Small intestine (tissue), 7 donors: ENCODE results near the gene TPCN2. TPM values are rescaled to one million over a fixed set of nuclear protein-coding genes. Genes with fewer than 3 reads are reported as not detected.
A peak's percentile ranks its signal among the peaks of the same experiment; 100 is the strongest.

ENCODE experiments used
- DNase-seq, 2 donors: peaks; one replicate each; pipeline versions ENCODE4 v3.0.0 to v3.0.0-alpha.2; 2013
- FAIRE-seq: peaks from 2 replicates; lab custom pipeline; 2012; peaks lifted over from hg19 to GRCh38; lab: Jason Lieb, UNC
- H3K27ac ChIP-seq, 3 donors: one replicate each; pipeline ENCODE4 v1.5.1; 2013; ENCODE audit warnings: low read length in 2 of 3, mild to moderate bottlenecking in 2 of 3, control low read depth in 1 of 3, inconsistent platforms in 1 of 3, low read depth in 1 of 3, moderate library complexity in 1 of 3
- H3K27me3 ChIP-seq, 3 donors: one replicate each; pipeline ENCODE4 v1.6.1; 2013; ENCODE audit warnings: low read length in 3 of 3, inconsistent platforms in 1 of 3; ENCODE audit not compliant: control insufficient read depth in 3 of 3, insufficient read depth in 3 of 3
- H3K36me3 ChIP-seq, 3 donors: one replicate each; pipeline ENCODE4 v1.6.1; 2013; ENCODE audit warnings: low read length in 3 of 3, inconsistent platforms in 1 of 3, low read depth in 1 of 3, mild to moderate bottlenecking in 1 of 3, moderate library complexity in 1 of 3; ENCODE audit not compliant: control insufficient read depth in 3 of 3, insufficient read depth in 2 of 3
- H3K4me1 ChIP-seq, 3 donors: one replicate each; pipeline ENCODE4 v1.6.1; 2013; ENCODE audit warnings: low read length in 2 of 3, inconsistent platforms in 1 of 3, low read depth in 1 of 3, mild to moderate bottlenecking in 1 of 3, moderate library complexity in 1 of 3; ENCODE audit not compliant: control insufficient read depth in 3 of 3, insufficient read depth in 2 of 3
- H3K4me3 ChIP-seq, 3 donors: one replicate each; pipeline ENCODE4 v1.5.1; 2013; ENCODE audit warnings: low read length in 3 of 3, control low read depth in 1 of 3, inconsistent platforms in 1 of 3, low read depth in 1 of 3, mild to moderate bottlenecking in 1 of 3, moderate library complexity in 1 of 3
- H3K9me3 ChIP-seq, 2 donors: one replicate each; pipeline ENCODE4 v1.6.1; 2013; ENCODE audit warnings: low read depth in 1 of 2, low read length in 1 of 2; ENCODE audit not compliant: control insufficient read depth in 2 of 2, insufficient read depth in 1 of 2
- WGBS, 3 donors: extraction: QIAGEN DNeasy Blood & Tissue Kit; methylation state at CpG; one replicate each; pipeline ENCODE4 v1.1.7; 2013; 5-methylcytosine and 5-hydroxymethylcytosine counted together
- polyA plus RNA-seq, 4 donors: library from polyadenylated mRNA; stranded (reverse) in 3 of 4; unstranded in 1 of 4; fragments of 200-250 nt in 3 of 4; fragments of 120-200 nt in 1 of 4; gene quantifications; one replicate each; pipeline versions ENCODE4 v1.2.1 to v1.2.3, GENCODE V29; 2013
- donor health status: healthy with polysubstance abuse.
- donor health status: control.
- donor health status: control.
- donor health status: Bipolar disorder and iron deficiency.
- donor health status: healthy.

The TPCN2 gene
- polyA plus RNA-seq, 4 donors, result 11.1 to 32.8 (median 12.8) TPM

DNA sequence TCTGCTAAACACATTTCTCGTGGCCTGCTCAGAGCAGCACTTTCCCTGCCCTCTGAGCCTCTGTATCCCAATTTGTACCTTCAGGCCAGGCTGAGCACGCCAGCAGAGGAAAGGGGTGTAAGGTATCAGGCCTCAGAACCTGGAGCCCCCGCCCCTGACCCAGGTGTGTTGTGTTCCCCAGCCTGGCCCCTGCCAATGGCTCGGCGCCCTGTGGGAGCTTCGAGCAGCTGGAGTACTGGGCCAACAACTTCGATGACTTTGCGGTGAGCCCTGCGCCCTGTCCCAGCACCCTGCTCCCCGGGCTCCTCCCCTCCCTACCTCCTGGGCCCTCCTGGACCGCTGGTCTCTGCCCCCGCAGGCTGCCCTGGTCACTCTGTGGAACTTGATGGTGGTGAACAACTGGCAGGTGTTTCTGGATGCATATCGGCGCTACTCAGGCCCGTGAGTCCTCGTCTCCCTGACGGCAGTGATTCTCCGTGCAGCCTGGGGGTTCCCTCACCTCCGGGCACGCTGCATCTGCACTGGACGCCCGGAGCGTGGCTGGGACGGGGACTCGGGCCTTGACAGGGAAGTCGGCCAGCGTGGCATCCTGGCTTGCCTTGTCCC, 36.9 kb downstream of the TPCN2 start:
- WGBS, 3 donors, result 88 to 91% (median 89%) methylated on average over 27 of the region's 27 CpGs

DNA sequence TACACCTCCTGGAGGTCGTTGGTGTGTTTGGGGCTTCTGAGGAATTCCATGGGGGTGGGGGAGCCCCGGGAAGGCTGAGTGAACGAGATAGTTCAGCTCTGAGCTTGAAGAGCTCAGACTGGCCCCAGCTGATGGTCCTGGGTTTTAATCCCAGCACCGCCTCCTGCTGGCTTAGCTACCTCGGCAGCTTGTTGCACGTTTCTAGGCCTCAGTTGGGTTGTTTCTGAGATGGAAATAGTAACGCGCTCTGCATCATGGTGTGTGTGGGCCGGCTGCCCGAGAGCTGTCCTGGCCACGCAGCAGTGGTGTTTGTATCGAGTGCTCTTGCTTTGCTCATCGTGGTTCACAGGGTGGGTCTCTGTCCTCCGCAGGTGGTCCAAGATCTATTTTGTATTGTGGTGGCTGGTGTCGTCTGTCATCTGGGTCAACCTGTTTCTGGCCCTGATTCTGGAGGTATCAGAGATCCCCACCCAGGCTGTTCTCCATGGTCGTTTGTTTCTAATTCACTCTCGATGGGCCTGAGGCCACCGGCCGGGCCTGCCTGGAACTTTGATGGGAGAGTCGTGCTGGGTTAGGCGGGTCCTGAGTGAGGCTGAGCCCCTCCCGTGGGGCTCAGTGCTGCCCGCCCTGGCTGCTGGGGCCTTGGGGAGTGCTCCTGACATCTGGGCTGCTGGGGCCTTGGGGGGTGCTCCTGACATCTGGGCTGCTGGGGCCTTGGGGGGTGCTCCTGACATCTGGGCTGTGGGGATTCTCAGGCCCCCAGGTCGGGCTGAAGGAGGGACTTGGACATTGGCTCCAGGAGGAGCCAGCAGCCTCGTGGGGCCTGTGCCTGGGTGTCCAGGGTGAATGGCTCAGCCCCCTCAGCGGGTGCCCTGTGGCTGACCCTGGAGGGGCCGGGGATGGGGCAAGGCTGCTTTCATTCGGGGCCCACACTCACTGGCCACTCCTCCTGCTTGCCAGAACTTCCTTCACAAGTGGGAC, 37.7 kb downstream of the TPCN2 start:
- peaks cover 0 to under 1% of the 10 kb centered on the region in 2 donors for H3K9me3 ChIP-seq
- no peak overlapping the region for H3K4me3 ChIP-seq
- peaks cover 3 to 91% (median 4%) of the 10 kb centered on the region in 3 donors for H3K36me3 ChIP-seq
- H3K27me3 ChIP-seq, result no peaks in the 10 kb centered on the region
- no peak overlapping the region for H3K27ac ChIP-seq
- no peaks in the 10 kb centered on the region for H3K4me1 ChIP-seq
- DNase-seq (no peak), FAIRE-seq (no peak)
- WGBS, 3 donors, result 75 to 88% (median 85%) methylated on average over 26 to 28 of the region's 28 CpGs

More for the DNA sequence above, 36.9 kb downstream of the TPCN2 start:
- Histone ChIP-seq H3K9me3 (no peaks in the 10 kb centered on the region), H3K4me1 (no peaks in the 10 kb centered on the region), H3K27ac (no peak overlapping the region), H3K27me3 (no peaks in the 10 kb centered on the region), H3K4me3 (no peak overlapping the region), H3K36me3 (peaks cover 3 to 95% (median 6%) of the 10 kb centered on the region in 3 donors)
- DNase-seq (no peak), FAIRE-seq (no peak)

DNA sequence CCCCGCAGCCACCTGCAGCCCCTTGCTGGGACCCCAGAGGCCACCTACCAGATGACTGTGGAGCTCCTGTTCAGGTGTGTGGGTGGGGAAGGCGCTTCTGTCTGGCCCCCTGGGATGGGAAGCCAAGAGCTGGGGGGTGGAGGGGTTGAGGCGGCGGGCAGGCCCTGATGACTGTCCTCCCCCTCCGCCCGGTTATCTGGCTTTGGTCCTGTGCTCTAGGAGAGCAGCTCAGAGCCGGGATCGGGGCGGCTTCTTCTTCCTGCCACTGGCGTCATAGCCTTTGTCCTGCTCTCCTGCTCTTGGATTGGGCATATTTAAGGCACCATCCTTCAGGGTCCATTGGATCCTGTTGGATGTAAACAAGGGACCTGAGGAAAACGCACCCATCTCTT, 38.4 kb downstream of the TPCN2 start:
- DNase-seq, result no peak
- FAIRE-seq, result no peak
- Histone ChIP-seq H3K4me3 (no peak overlapping the region), H3K36me3 (peaks cover 3 to 89% (median 4%) of the 10 kb centered on the region in 3 donors), H3K27me3 (no peaks in the 10 kb centered on the region), H3K4me1 (no peaks in the 10 kb centered on the region), H3K9me3 (peaks cover 0 to 6% of the 10 kb centered on the region in 2 donors), H3K27ac (no peak overlapping the region)
- 79 to 86% (median 84%) methylated on average over 11 of the region's 11 CpGs for WGBS, 3 donors

DNA sequence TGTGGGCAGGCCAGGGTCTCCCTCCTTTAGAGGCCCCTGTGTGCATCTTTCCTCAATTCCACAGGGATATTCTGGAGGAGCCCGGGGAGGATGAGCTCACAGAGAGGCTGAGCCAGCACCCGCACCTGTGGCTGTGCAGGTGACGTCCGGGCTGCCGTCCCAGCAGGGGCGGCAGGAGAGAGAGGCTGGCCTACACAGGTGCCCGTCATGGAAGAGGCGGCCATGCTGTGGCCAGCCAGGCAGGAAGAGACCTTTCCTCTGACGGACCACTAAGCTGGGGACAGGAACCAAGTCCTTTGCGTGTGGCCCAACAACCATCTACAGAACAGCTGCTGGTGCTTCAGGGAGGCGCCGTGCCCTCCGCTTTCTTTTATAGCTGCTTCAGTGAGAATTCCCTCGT, 39.1 kb downstream of the TPCN2 start:
- H3K4me3 ChIP-seq, result no peak overlapping the region
- H3K9me3 ChIP-seq, result peaks cover 0 to 6% of the 10 kb centered on the region in 2 donors
- no peak overlapping the region for H3K27ac ChIP-seq
- no peaks in the 10 kb centered on the region for H3K27me3 ChIP-seq
- H3K36me3 ChIP-seq, result peaks cover 3 to 89% (median 4%) of the 10 kb centered on the region in 3 donors
- FAIRE-seq, result no peak
- DNase-seq, result no peak
- H3K4me1 ChIP-seq, result no peaks in the 10 kb centered on the region
- 86 to 91% (median 87%) methylated on average over 14 of the region's 14 CpGs for WGBS, 3 donors

DNA sequence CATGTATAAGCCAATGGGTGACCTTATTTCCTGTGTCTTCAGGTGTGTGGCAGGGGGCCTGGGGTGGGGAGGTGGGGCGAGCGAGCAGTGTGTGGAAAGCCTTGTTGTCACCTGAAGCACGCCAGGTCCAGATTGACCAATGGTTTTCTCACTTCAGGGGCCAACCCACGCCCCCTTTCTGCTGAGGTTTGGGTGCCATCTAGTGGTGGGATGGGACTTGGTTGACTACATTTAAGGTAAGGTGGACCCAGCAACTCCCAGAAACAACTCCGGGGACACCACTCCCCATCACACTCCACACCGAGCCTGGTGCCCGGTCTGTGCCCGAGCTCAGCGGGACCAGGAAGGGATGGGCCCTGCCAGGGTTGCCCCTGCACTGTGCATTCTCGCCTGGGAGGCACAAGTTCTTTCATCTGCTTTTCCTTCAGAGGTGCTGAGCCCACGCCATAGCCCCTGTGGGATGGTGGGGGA, 40.0 kb downstream of the TPCN2 start:
- H3K4me1 ChIP-seq, result no peaks in the 10 kb centered on the region
- FAIRE-seq (no peak), DNase-seq (peak; percentile 78 to 88)
- H3K9me3 ChIP-seq, result peaks cover 0 to 6% of the 10 kb centered on the region in 2 donors
- no peak overlapping the region for H3K27ac ChIP-seq
- no peaks in the 10 kb centered on the region for H3K27me3 ChIP-seq
- no peak overlapping the region for H3K4me3 ChIP-seq
- H3K36me3 ChIP-seq, result peaks cover 3 to 87% (median 4%) of the 10 kb centered on the region in 3 donors
- WGBS, 3 donors, result 32 to 36% (median 34%) methylated on average over 11 of the region's 11 CpGs

DNA sequence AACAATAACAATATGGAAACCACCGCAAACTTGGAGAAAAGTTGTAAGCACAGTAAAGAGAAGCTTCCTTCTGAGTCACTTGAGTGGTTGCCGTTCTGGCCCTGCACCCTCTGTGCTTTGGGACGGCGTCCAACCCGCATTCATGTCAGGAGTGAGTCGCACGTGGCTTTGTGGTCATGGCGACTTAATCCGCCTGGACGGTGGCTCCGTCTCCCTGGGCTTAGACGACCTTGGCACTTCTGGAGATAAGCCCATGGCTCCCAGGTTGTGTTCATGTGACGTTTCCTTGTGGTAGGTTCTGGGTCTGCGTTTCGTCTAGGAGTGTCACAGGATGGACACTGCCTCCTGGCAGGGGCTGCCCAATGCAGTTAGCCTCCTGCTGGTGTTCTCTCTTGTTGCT, 40.5 kb downstream of the TPCN2 start:
- no peak overlapping the region for H3K4me3 ChIP-seq
- no peak for FAIRE-seq
- peaks cover 3 to 83% (median 4%) of the 10 kb centered on the region in 3 donors for H3K36me3 ChIP-seq
- H3K4me1 ChIP-seq, result no peaks in the 10 kb centered on the region
- 66 to 72% (median 72%) methylated on average over 15 of the region's 15 CpGs for WGBS, 3 donors
- peaks cover 0 to 6% of the 10 kb centered on the region in 2 donors for H3K9me3 ChIP-seq
- DNase-seq, result no peak
- H3K27me3 ChIP-seq, result no peaks in the 10 kb centered on the region
- H3K27ac ChIP-seq, result no peak overlapping the region

DNA sequence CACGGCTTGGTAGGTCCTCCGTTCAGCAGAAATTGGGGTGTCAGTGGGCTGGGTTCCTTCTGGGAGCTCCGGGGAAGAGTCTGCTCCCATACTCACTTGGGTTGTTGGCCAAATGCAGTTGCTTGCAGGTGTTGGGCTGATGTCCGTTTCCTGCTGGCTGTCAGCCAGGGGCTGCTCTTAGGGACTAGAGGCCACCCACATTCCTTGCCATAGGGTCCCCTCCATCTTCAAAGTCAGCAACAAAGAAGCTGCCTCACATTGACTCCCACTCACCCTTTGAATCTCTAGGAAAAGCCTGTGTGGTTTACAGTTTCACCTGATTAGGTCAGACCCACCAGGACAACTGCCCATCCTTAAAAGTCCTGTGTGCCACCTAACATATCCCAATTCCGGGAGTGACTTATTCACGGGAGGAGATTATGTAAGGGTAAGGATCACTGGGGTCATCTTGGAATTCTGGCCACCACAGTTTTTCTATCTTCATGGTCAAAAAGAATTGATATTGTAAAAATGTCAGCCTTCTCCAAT, 43.0 kb downstream of the TPCN2 start:
- H3K36me3 ChIP-seq, result peaks cover 3 to 63% (median 4%) of the 10 kb centered on the region in 3 donors
- 95 to 96% (median 95%) methylated on average over 6 of the region's 6 CpGs for WGBS, 3 donors
- DNase-seq (no peak), FAIRE-seq (no peak)
- H3K27ac ChIP-seq, result no peak overlapping the region
- H3K9me3 ChIP-seq, result peaks cover 0 to 6% of the 10 kb centered on the region in 2 donors
- no peaks in the 10 kb centered on the region for H3K4me1 ChIP-seq
- H3K4me3 ChIP-seq, result no peak overlapping the region
- H3K27me3 ChIP-seq, result no peaks in the 10 kb centered on the region

DNA sequence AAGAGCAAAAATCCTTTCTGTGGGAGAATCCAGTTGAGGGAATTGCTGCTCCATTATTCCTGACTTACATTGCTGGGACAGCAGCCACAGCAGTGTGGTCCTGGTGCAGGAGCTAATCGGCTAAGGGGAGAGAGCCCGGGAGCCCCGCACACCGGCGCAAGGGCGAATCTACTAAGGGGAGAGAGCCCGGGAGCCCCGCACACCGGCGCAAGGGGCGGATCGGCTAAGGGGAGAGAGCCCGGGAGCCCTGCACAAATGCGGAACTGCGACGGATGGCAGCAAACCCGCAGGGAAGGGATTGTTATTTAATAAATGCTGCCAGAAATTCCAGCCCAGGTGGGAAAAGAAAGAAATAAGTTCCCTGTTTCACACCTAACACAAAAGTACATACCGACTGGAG, 43.5 kb downstream of the TPCN2 start:
- Histone ChIP-seq H3K4me3 (no peak overlapping the region), H3K9me3 (peaks cover 0 to 6% of the 10 kb centered on the region in 2 donors), H3K4me1 (no peaks in the 10 kb centered on the region), H3K27me3 (no peaks in the 10 kb centered on the region), H3K36me3 (peaks cover 0 to 62% (median 3%) of the 10 kb centered on the region in 3 donors), H3K27ac (no peak overlapping the region)
- DNase-seq (no peak), FAIRE-seq (no peak)
- WGBS, 3 donors, result 93 to 94% (median 94%) methylated on average over 18 of the region's 18 CpGs
